ENCODE data around the gene LIN7A. TPM values are rescaled to one million over a fixed set of nuclear protein-coding genes. Genes with fewer than 3 reads are reported as not detected.
"Not testable (repeated sequence)": the region's sequence is repeated elsewhere in the genome, so short reads cannot be mapped to it uniquely, and the experiment has no call there.

Gene LIN7A
- total RNA-seq, 1 experiment from 2014 or later: 20.9 TPM

DNA sequence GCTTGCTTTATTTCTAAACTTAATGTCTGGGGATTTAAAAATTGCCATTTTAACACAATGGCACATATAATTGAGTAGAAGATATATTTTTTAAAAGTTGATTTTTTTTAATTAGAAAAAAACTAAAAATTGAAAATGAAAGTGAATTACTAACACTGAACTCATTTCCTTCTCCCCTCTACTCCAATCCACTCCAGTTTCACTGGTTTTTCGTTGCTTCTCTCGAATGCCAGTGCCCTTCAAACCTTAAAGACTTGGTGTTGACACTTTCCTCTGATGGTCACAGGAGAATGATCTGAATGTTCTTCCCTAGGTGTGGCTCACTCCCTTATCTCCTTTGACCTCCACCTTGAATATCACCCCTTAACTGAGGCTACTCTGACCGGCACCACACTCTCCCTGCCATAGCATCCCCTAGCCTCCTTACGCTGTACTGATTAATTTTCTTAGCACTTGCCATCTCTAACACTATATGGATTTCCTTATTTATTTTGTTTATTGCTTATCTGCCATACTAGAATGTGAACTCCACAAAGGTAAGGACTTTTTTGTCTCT is 107.1 kb downstream of the LIN7A start:
- DNase-seq (ENCODE audit: low read depth): no peak
- in situ Hi-C loops (cut with HindIII; ENCODE audit: low pct_unique_long_range_greater_than_20kb, low sequenced_read_pairs): no loop called here

DNA sequence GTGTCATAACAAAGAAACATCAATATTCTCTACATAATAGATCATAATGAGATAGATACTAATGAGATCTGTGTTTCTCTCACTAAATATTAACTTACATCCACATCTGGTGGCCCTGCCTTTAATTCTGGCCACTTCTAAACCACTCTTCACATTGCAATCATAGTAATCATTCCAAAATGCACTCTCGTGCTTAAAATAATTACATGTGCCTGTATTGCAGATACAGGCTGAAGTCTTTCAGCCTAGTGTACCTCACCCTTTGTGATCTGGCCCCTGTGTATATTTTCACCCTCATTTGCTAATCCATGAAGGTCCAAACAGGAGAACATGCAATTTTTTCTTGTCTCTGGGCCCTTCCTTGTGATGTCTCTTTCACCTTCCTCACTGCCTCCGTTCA is 108.0 kb downstream of the LIN7A start:
- in situ Hi-C loops (cut with HindIII; ENCODE audit: low pct_unique_long_range_greater_than_20kb, low sequenced_read_pairs): no loop called here
- no peak for DNase-seq (ENCODE audit: low read depth)

DNA sequence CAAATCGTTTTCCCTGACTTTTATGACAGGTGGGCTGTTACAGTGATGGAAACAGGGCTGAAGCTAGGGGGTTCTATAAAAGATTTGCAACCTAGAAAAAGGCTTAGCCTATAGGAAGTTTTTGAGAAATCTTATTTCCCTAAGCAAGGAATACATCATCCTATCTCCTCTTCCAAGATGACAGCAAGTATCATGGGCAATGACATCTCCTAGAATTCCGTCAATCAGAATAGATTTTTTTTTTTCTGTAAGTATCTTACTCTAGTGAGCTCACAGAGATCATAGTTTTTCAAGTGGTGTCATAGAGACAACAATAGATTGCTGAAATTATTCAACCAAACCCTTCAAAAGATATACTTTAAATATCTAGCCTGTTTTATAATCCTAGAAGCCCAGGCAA is 112.2 kb downstream of the LIN7A start:
- DNase-seq (ENCODE audit: low read depth): no peak
- in situ Hi-C loops (cut with HindIII; ENCODE audit: low pct_unique_long_range_greater_than_20kb, low sequenced_read_pairs): no loop called here

DNA sequence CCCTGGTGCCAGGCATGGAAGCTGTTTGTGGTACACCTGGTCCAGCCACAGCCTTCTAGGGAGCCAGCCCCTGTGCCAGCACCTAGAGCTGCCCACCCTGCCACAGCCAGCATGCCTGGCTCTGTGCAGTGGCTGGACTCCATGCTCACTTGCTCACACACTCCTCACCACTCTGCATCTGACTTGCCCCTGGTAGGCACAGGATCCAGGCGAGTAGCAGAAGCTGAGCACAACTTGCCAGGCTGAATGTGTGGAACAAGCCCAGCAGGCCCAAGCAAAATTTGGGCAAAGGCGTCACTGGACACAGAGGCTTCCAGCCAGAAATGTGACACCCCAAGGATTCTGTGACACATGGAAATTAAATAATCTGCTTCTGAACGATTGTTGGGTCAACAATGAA is 114.3 kb downstream of the LIN7A start:
- in situ Hi-C loops (cut with HindIII; ENCODE audit: low pct_unique_long_range_greater_than_20kb, low sequenced_read_pairs): no loop called here
- DNase-seq (ENCODE audit: low read depth): no peak

DNA sequence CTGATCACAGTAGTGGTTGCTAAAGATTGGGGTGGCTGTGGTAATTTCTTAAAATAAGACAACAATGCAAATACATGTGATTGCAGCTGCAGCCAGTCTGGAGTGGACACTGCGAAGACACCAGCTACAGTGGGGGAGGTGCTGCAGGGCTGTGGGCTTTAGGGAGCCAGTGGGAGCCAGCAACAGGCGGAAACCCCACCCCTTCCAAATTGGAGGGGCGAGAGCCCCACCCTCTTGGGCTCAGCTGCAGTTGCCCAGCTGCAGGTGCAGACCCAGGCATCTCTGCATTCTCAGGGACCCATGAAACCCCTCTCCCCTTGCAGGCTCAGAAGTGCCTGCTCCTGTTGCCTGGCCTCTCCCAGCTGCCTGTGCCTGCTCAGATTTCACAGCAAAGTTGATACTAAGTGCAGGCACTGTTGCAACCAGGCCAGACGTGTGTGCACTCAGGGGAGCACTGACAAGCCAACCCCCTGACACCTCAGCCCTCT is 116.2 kb downstream of the LIN7A start:
- in situ Hi-C loops (cut with HindIII; ENCODE audit: low pct_unique_long_range_greater_than_20kb, low sequenced_read_pairs): no loop called here
- no peak for DNase-seq (ENCODE audit: low read depth)

DNA sequence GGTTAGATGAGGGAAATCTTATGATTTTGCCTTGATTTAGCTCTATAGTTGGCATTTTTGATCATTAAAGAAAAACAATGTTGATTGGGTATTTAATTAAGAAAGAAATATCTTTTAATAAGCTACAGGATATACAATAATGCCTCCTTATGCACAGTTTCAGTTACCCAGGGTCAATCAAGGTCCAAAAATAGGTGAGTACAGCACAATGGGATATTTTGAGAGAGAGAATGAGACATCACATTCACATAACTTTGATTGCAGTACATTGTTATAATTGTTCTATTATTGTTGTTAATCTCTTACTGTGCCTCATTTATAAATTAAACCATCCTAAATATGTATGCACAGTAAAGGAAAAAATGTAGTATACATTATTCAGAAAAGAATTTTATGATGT is 118.9 kb downstream of the LIN7A start:
- DNase-seq (ENCODE audit: low read depth): no peak
- in situ Hi-C loops (cut with HindIII; ENCODE audit: low pct_unique_long_range_greater_than_20kb, low sequenced_read_pairs): no loop called here

DNA sequence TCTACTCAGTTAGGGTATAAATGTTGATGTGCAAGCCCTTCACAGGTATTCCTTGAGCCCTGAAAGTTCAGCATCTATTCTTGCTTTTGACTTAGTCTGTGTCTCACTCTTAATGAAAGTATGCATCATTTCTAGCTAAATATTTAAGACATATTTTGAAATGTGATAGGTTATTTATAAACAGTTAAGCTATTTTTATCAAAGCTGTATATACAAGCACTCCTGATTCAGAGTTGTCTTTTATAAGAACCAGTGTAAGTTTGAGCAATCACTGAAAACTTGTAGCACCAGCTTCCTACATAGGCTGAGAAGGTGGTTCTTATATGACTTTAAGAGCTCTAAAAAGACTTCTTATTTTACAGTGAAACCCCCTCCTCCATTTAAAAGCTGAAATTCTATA is 122.4 kb downstream of the LIN7A start:
- in situ Hi-C loops (cut with HindIII; ENCODE audit: low pct_unique_long_range_greater_than_20kb, low sequenced_read_pairs): no loop called here
- no peak for DNase-seq (ENCODE audit: low read depth)

DNA sequence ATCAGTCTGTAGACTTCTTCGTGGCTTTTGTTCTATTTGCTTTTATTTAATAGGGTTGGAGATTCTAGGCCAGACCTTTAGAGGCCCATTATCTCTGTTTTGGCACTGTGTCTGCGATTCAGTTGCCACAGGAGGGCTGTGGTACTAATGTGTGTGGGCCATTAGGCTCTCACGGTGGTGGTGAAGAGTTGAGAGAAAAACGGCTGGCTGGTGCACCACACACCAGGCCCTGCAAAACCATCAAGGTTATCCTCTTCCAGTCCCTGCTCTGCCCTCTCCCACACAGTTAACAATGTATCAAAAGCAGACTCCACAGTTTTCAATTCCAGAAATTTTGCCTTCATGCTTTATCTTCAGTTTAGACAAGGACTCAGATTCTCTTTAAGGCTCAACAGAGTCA is 123.3 kb downstream of the LIN7A start:
- in situ Hi-C loops (cut with HindIII; ENCODE audit: low pct_unique_long_range_greater_than_20kb, low sequenced_read_pairs): no loop called here
- DNase-seq (ENCODE audit: low read depth): no peak

DNA sequence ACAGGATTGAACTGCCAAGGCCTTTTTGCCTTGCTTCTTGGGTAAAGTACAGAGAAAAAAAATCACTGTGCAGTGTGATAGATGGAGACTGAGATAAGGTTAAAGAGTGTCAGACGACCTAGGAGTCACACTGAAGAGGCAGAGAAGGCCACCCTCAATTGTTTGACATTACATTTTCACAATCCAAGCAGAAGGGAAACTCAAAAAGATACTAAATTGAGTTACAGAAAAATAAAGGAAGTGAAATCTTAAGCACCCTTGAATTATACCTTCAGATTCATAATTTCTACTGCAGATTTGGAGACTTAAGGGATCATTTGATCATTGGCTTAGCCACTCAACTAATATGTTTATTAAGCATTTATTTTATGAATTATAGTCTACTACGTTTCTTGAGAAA is 123.9 kb downstream of the LIN7A start:
- in situ Hi-C loops (cut with HindIII; ENCODE audit: low pct_unique_long_range_greater_than_20kb, low sequenced_read_pairs): no loop called here
- DNase-seq (ENCODE audit: low read depth): no peak

DNA sequence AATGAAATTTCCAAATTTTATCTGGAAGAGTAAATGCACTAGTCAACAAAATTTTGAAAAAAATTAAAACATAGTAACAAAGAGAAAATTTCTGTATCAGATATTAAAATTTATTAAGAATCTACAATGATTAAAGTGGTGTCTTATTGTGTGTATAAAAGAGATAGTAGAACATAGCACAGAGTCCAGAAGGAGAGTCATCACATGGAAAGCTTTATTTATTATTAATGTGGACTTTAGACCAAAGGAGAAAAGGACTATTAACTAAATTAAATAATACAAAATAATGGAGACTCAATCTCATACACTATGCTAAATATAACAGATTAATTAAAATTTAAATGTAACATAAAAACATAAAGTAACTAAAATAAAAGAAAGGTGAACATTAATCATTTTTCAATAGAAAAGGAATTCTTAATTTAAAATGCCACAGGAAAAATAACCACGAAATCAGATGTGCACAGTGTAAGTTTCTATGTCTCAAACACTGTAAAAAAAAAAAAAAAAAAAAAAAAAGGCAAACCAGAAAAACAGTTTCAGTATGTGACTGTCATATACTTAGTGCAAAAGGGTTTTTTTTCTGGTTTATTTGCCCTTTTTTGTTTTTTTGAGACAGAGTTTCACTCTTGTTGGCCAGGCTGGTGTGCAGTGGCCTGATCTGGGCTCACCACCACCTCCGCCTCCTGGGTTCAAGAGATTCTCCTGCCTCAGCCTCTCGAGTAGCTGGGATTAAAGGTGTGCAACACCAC is 125.6 kb downstream of the LIN7A start:
- no peak for DNase-seq (ENCODE audit: low read depth)
- in situ Hi-C loops (cut with HindIII; ENCODE audit: low pct_unique_long_range_greater_than_20kb, low sequenced_read_pairs): no loop called here

DNA sequence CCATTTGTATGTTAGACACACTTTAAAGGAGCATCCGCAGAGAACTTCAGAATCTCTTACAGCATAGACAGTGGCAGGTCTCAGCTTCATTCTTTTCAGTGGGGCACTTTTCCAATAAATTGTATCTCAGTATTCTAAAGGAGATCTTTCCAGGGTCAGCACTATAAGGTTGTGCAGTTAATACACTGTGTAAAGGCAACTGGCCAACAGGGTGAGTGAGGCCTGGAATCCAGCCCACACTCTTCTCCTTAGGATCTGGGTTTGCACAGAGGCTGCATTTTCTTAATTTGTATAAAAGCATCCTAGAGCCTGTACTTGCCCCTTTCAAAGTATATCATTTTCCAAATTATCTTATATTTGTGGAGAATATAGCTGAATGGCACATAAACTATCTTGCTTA is 126.9 kb downstream of the LIN7A start:
- in situ Hi-C loops (cut with HindIII; ENCODE audit: low pct_unique_long_range_greater_than_20kb, low sequenced_read_pairs): no loop called here
- DNase-seq (ENCODE audit: low read depth): no peak

DNA sequence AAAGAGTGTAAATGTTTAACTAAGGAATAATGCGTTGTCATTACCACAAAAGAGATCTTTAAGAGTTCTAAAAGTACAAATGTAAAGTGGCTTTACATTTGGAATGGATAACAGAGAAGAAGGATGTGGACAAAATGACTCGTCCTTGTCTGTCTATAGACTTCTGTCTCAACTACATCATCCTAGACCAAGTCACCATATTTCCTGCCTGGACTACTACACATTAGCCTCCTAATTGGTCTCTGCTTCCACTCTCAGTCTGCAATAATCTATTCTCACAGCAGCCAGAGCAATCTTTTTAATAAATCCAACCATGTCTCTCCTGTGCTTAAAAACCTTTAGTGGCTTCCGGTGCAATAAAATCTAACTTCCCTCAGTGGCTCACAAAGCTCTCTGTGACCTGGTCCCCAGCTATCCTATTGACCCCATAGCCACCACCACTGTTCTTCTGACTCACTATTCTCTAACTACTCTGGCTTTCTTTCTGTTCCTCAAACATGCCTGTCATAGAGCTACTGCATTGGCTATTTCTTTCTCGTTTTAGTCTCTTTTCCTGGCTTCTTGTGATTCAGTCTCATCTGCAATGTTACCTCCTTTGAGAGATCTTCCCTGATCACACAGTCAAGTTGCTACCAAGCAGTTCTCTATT is 130.0 kb downstream of the LIN7A start:
- in situ Hi-C loops (cut with HindIII; ENCODE audit: low pct_unique_long_range_greater_than_20kb, low sequenced_read_pairs): no loop called here
- no peak for DNase-seq (ENCODE audit: low read depth)

DNA sequence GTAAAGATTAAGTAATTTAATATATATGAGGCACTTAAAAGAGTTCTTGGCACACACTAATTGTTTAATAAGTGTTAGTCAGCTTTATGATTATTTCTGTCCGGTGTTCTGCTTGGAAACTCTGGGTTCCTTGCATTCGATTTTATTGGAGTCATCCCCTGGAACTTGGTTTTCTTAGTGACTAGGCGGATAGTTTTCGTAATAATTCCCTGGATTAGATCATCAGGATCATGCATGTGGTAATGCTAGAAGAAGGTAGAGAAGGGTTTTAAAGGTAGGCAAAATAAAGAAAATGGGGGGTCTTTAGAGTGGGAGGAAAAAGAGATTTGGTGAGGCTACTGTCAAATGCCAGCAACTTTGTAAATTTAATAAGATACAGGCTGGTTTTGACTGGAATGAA is 132.6 kb downstream of the LIN7A start:
- DNase-seq (ENCODE audit: low read depth): no peak
- in situ Hi-C loops (cut with HindIII; ENCODE audit: low pct_unique_long_range_greater_than_20kb, low sequenced_read_pairs): no loop called here

DNA sequence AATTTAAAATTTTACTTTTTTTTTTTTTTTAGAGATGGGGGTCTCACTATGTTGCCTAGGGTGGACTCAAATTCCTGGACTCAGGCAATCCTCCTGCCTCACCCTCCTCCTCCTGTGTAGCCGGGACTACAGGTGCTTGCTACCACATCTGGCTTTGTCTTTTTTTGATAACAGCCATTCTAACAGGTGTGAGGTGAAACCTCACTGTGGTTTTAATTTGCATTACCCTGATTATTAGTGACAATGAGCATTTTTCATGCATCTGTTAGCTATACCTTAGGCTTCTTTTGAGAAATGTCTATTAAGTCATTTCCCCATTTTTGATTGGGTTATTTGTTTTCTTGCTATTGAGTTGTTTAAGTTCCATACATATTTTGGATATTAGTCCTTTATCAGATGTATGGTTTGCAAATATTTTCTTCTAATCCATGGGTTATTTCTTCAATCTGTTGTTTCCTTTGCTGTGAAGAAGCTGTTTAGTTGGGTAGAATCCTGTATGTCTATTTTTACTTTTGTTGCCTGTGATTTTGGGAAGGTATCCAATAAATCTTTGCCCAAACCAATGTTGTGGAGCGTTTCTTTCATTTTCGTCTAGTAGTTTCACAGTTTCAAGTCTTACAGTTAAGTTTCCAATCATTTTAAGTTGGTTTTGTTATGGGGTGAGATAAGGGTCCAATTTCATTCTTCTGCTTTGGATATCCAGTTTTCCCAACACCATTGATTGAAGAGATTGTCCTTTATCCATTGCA is 134.9 kb downstream of the LIN7A start:
- in situ Hi-C loops (cut with HindIII; ENCODE audit: low pct_unique_long_range_greater_than_20kb, low sequenced_read_pairs): no loop called here
- DNase-seq (ENCODE audit: low read depth): no peak

DNA sequence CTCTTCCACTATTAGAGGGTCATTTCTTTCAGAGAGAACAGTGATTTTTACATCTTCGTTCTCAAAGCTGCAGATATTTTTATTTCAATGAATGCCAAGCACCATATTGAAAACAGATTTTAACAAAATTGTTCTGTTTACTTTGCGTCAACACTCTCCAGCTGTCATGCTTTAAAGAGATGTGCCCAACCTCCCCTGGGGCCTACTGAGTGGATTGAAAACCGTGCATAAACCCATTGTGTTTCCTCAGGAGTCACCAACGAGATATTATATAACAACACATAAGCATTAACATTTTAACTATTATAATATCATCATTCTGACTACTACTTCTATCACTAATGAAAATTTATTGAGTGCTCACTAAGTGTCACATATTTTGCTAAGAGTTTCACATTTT is 139.5 kb downstream of the LIN7A start:
- in situ Hi-C loops (cut with HindIII; ENCODE audit: low pct_unique_long_range_greater_than_20kb, low sequenced_read_pairs): no loop called here
- DNase-seq (ENCODE audit: low read depth): no peak

DNA sequence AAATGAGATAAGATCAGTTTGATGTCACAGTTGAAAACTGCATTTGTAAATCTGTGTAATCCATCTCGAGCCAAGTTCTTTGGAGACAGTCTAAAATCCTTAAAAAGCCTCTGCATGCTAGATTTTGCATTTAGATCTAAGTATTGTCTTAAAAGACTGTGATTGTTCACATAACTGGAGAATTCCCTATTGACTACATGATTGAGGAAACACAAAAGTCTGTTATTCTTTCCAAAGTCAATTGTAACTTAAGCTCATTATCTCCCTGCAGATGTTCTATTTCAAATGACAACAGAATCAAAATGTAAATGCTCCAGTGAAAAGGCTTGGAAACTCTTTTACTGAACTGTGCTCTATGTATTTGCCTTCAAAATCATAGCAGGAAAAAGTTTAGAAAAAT is 143.2 kb downstream of the LIN7A start:
- in situ Hi-C loops (cut with HindIII; ENCODE audit: low pct_unique_long_range_greater_than_20kb, low sequenced_read_pairs): no loop called here
- no peak for DNase-seq (ENCODE audit: low read depth)

DNA sequence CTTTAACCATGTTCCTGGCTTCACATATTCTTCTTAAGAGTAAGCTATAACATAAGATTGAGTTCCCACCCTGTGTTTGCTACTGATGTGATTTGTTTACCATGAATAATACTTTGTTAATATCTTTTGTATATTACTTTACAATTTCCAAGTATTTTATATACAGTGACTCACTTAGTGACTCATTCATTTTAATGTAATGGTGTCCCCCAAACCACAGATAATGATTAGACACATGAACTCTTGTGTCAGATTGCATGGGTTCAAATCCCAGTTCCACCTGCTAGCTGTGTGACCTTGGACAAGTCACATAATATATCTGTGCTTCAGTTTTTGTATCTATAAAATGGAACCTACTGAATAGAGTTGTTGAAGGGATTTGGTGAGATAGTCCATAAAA is 144.9 kb downstream of the LIN7A start:
- no peak for DNase-seq (ENCODE audit: low read depth)
- in situ Hi-C loops (cut with HindIII; ENCODE audit: low pct_unique_long_range_greater_than_20kb, low sequenced_read_pairs): no loop called here

DNA sequence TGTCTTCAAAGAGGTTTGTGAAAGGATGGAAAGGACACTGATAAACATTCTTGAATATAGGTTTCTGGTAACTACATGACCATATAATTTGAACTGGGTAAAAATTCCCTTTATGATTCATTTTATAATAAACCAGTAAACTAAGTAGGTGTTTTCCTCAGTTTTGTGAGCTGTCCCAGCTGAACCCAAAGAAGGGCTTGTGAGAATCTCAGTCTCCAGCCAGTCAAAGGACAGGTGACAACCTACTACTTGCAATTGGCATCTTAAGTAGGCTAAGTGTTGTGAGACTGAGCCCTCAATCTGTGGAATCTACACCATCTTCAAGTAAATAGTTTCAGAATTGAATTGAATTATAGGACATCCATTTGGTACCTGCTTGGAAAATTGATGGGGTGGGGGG is 145.9 kb downstream of the LIN7A start:
- DNase-seq (ENCODE audit: low read depth): no peak
- in situ Hi-C loops (cut with HindIII; ENCODE audit: low pct_unique_long_range_greater_than_20kb, low sequenced_read_pairs): no loop called here

DNA sequence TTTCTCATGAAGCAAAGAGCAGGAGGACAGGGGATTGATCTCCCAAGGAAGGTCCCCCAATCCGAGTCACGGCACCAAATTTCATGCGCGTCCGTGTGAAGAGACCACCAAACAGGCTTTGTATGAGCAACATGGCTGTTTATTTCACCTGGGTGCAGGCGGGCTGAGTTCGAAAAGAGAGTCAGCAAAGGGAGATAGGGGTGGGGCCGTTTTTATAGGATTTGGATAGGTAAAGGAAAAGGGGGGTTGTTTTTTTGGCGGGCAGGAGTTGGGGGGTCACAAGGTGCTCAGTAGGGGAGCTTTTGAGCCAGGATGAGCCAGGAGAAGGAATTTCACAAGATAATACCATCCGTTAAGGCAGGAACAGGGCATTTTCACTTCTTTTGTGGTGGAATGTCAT is 149.3 kb downstream of the LIN7A start:
- in situ Hi-C loops (cut with HindIII; ENCODE audit: low pct_unique_long_range_greater_than_20kb, low sequenced_read_pairs); DNase-seq (ENCODE audit: low read depth): not testable (repeated sequence)
